HFFc6 (cell line): ENCODE measurements around the gene PCDHGB2. TPM values are rescaled to one million over a fixed set of nuclear protein-coding genes. Genes with fewer than 3 reads are reported as not detected.
"Not testable (repeated sequence)": the region's sequence is repeated elsewhere in the genome, so short reads cannot be mapped to it uniquely, and the experiment has no call there.

ENCODE experiments used
- DNase-seq: peaks from one replicate; pipeline ENCODE4 v3.0.0-alpha.2; 2018
- H3K27ac Mint-ChIP-seq: 2 replicates; pipeline ENCODE4 v1.8.0; 2020; ENCODE audit warnings: mild to moderate bottlenecking, mixed read lengths
- H3K27me3 Mint-ChIP-seq: 2 replicates; pipeline ENCODE4 v1.8.0; 2021; ENCODE audit warnings: mild to moderate bottlenecking, moderate library complexity, mixed read lengths; ENCODE audit not compliant: insufficient read depth
- H3K36me3 Mint-ChIP-seq: 2 replicates; pipeline ENCODE4 v1.8.0; 2021; ENCODE audit warnings: low read depth, mixed read lengths
- H3K4me1 Mint-ChIP-seq: 2 replicates; pipeline ENCODE4 v1.8.0; 2020; ENCODE audit warnings: low read depth, mixed read lengths
- H3K4me3 Mint-ChIP-seq: 2 replicates; pipeline ENCODE4 v1.8.0; 2020; ENCODE audit warnings: mild to moderate bottlenecking, moderate library complexity, mixed read lengths
- H3K9me3 Mint-ChIP-seq: 2 replicates; pipeline ENCODE4 v1.8.0; 2020; ENCODE audit warnings: mild to moderate bottlenecking, mixed read lengths
- CTCF ChIP-seq: fragments of 200-600 bp; sonication (generic); IDR thresholded peaks from 2 replicates; pipeline ENCODE4 v1.5.0; 2021; ENCODE audit warnings: antibody characterized with exemption, mild to moderate bottlenecking
- total RNA-seq, 6 experiments: library from RNA; stranded (reverse); fragmentation: NEBNext Ultra II Directional; extraction: Animal tissue kit (Norgen Biotek cat#: 25700); gene quantifications; 2 replicates in 1 of 6; 3 replicates in 5 of 6; pipeline ENCODE4 v1.2.3, GENCODE V29; 2021

The PCDHGB2 gene
- total RNA-seq, 6 experiments from 2014 or later = 4.4 to 10.3 (median 5.5) TPM

- Mint-ChIP-seq H3K4me1 (peaks cover 26% of the 10 kb centered on the region), H3K9me3 (peaks cover 76% of the 10 kb centered on the region), H3K36me3 (peaks cover 58% of the 10 kb centered on the region), H3K4me3 (peak within 1 kb of the TSS; percentile 79)
- H3K27ac Mint-ChIP-seq, H3K27me3 Mint-ChIP-seq, DNase-seq: not testable (repeated sequence)
- peak; percentile 57 for TF ChIP-seq CTCF
Observed at GRCh38 chr5:141387557-141388311, 27.9 kb downstream of the PCDHGB2 start, which contains the start of gene PCDHGB4. Gene PCDHGB4, plus strand, starts transcription at chr5:141387698. Its CDS starts 187 bp downstream, at chr5:141387885.

- H3K4me3 Mint-ChIP-seq = peak overlapping the region; percentile 67; the same call in 1 of the 2 replicates
- H3K27ac Mint-ChIP-seq = no peak overlapping the region
Observed at GRCh38 chr5:141388661-141389060, 28.9 kb downstream of the PCDHGB2 start.

GRCh38 chr5:141389153-141390042 lies 29.6 kb downstream of the PCDHGB2 start:
- DNase-seq = no peak
- H3K36me3 Mint-ChIP-seq = peaks cover 59% of the 10 kb centered on the region
- H3K4me3 Mint-ChIP-seq = peak overlapping the region; percentile 51; the same call in 1 of the 2 replicates
- no peak for TF ChIP-seq CTCF
- H3K4me1 Mint-ChIP-seq = peaks cover 21% of the 10 kb centered on the region
- peaks cover 73% of the 10 kb centered on the region for H3K9me3 Mint-ChIP-seq
- no peak overlapping the region for H3K27ac Mint-ChIP-seq
- H3K27me3 Mint-ChIP-seq = no peaks in the 10 kb centered on the region; the same call in 1 of the 2 replicates

More at GRCh38 chr5:141388661-141389060, 28.9 kb downstream of the PCDHGB2 start:
- TF ChIP-seq CTCF = no peak
- no peaks in the 10 kb centered on the region; the same call in 1 of the 2 replicates for H3K27me3 Mint-ChIP-seq
- peaks cover 57% of the 10 kb centered on the region for H3K36me3 Mint-ChIP-seq
- DNase-seq = no peak
- H3K9me3 Mint-ChIP-seq = peaks cover 73% of the 10 kb centered on the region
- peaks cover 21% of the 10 kb centered on the region for H3K4me1 Mint-ChIP-seq

- H3K36me3 Mint-ChIP-seq = peaks cover 48% of the 10 kb centered on the region
- peaks cover 14% of the 10 kb centered on the region for H3K4me1 Mint-ChIP-seq
- no peak for DNase-seq
- H3K27me3 Mint-ChIP-seq = no peaks in the 10 kb centered on the region; the same call in 1 of the 2 replicates
- TF ChIP-seq CTCF = peak; percentile 57
- no peak within 1 kb of the TSS for H3K27ac Mint-ChIP-seq
- peaks cover 67% of the 10 kb centered on the region for H3K9me3 Mint-ChIP-seq
- no peak within 1 kb of the TSS for H3K4me3 Mint-ChIP-seq
Observed at GRCh38 chr5:141392429-141393198, 32.8 kb downstream of the PCDHGB2 start, which contains the start of gene PCDHGA8. Gene PCDHGA8, plus strand, starts transcription at chr5:141392633. Its CDS starts 181 bp downstream, at chr5:141392814.

- H3K4me3 Mint-ChIP-seq = no peak overlapping the region
- H3K27ac Mint-ChIP-seq = no peak overlapping the region
- H3K4me1 Mint-ChIP-seq = peaks cover 13% of the 10 kb centered on the region
- DNase-seq = no peak
- H3K36me3 Mint-ChIP-seq = peaks cover 46% of the 10 kb centered on the region
- no peaks in the 10 kb centered on the region; the same call in 1 of the 2 replicates for H3K27me3 Mint-ChIP-seq
- TF ChIP-seq CTCF = no peak
- H3K9me3 Mint-ChIP-seq = peaks cover 65% of the 10 kb centered on the region
Observed at GRCh38 chr5:141393267-141393666, 33.5 kb downstream of the PCDHGB2 start.

DNA sequence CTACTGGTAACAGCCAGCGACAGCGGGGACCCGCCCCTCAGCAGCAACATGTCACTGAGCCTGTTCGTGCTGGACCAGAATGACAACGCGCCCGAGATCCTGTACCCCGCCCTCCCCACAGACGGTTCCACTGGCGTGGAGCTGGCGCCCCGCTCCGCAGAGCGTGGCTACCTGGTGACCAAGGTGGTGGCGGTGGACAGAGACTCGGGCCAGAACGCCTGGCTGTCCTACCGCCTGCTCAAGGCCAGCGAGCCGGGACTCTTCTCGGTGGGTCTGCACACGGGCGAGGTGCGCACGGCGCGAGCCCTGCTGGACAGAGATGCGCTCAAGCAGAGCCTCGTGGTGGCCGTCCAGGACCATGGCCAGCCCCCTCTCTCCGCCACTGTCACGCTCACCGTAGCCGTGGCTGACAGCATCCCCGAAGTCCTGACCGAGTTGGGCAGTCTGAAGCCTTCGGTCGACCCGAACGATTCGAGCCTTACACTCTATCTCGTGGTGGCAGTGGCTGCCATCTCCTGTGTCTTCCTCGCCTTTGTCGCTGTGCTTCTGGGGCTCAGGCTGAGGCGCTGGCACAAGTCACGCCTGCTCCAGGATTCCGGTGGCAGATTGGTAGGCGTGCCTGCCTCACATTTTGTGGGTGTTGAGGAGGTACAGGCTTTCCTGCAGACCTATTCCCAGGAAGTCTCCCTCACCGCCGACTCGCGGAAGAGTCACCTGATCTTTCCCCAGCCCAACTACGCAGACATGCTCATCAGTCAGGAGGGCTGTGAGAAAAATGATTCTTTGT lies 34.8 kb downstream of the PCDHGB2 start:
- peaks cover 65% of the 10 kb centered on the region for H3K9me3 Mint-ChIP-seq
- not testable (repeated sequence) for H3K4me3 Mint-ChIP-seq, DNase-seq, H3K4me1 Mint-ChIP-seq, H3K27me3 Mint-ChIP-seq, H3K27ac Mint-ChIP-seq
- peaks cover 47% of the 10 kb centered on the region for H3K36me3 Mint-ChIP-seq
